SH-SY5Y (cell line): ENCODE results near the gene EDEM2.

Source experiments
- GATA2 ChIP-seq: IDR thresholded peaks from 2 replicates; pipeline ENCODE4 v1.6.1; 2011; ENCODE audit warnings: mild to moderate bottlenecking, low read depth, low read length
- GATA3 ChIP-seq: IDR thresholded peaks from 2 replicates; pipeline ENCODE4 v1.6.1; 2011; ENCODE audit warnings: low read depth, mild to moderate bottlenecking, low read length, moderate library complexity

DNA sequence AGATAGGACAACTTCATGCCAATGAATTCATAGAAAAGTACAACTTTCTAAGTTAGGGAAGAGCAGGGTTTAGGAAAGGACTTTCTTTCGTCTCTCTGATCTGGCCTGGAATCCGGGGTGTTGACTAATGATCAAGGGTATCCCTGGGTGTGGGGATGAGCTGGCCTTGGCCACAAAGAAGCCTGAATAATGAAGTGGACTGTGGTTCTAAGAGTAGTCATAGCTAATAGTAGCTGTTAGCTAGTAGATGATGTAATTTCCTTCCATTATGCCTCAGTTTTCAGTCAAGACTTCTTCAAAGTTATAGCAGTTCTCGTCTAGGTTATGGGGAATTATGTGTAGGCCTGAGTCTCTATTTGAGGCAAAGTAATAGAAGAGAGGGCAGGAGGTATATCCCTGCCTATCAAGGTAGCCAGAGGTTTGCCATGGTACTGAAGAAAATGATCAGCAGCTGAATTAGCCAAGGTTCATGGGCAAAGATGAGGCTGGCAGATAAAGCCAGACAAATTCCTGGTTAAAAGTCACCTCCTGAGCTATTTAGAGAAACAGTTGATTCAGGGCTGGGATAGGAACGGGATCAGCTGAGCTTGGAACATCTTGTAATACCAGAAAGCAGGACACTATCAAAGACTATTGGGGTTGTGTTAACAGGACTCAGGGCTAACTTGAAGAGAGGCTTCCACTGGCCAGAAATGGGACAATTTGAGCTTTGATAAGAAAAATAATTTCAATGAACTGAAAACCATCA, 35.8 kb downstream of the EDEM2 start:
- TF ChIP-seq GATA2 = no peak
- TF ChIP-seq GATA3 = no peak
